K562 (cell line): Measurements from ENCODE around the gene VSNL1. TPM values are rescaled to one million over a fixed set of nuclear protein-coding genes. Genes with fewer than 3 reads are reported as not detected.
A peak's percentile ranks its signal among the peaks of the same experiment; 100 is the strongest.

Experiments
- CBFA2T2 ChIP-seq: fragments of 450-650 bp; conservative IDR thresholded peaks from 2 replicates; pipeline ENCODE4 v1.6.1; 2017; ENCODE audit warnings: mild to moderate bottlenecking
- ETS2 ChIP-seq: IDR thresholded peaks from 2 replicates; pipeline ENCODE4 v1.6.1; 2016; ENCODE audit warnings: borderline replicate concordance, missing genetic modification characterization, mild to moderate bottlenecking, moderate library complexity, missing compliant biosample characterization; ENCODE audit not compliant: poor library complexity, severe bottlenecking
- MIER1 ChIP-seq: fragments of 450-650 bp; IDR thresholded peaks from 2 replicates; pipeline ENCODE4 v1.6.1; 2016; ENCODE audit warnings: antibody characterized with exemption, mild to moderate bottlenecking, low read depth
- NRF1 ChIP-seq, 2 experiments: fragments of 450-650 bp; IDR thresholded peaks in 1 of 2; conservative IDR thresholded peaks in 1 of 2; 2 replicates each; pipeline ENCODE4 v1.6.1; 2014; ENCODE audit warnings: mild to moderate bottlenecking in 2 of 2
- PHF8 ChIP-seq: fragments of 200-600 bp; sonication (generic); IDR thresholded peaks from 2 replicates; pipeline ENCODE4 v1.6.1; 2012; ENCODE audit warnings: mixed run types, mild to moderate bottlenecking, inconsistent platforms, low read length, moderate library complexity, borderline replicate concordance
- PRPF4 ChIP-seq: fragments of 200-400 bp; formaldehyde crosslinking; IDR thresholded peaks from one replicate; pipeline ENCODE4 v1.6.1; 2017; ENCODE audit warnings: low read length, low read depth, mild to moderate bottlenecking; ENCODE audit not compliant: insufficient read depth, poor library complexity, severe bottlenecking
- SRSF3 ChIP-seq: fragments of 200-400 bp; formaldehyde crosslinking; IDR thresholded peaks from 2 replicates; pipeline ENCODE4 v1.6.1; 2016; ENCODE audit warnings: mild to moderate bottlenecking, low read length, moderate library complexity; ENCODE audit not compliant: insufficient read depth
- TRIM28 ChIP-seq: fragments of 450-650 bp; IDR thresholded peaks from 2 replicates; pipeline ENCODE4 v1.6.1; 2017
- ZBTB8A ChIP-seq: fragments of 450-650 bp; IDR thresholded peaks from 2 replicates; pipeline ENCODE4 v1.6.1; 2018; ENCODE audit warnings: mild to moderate bottlenecking, moderate library complexity; ENCODE audit not compliant: partially characterized antibody
- ZFP1 ChIP-seq: fragments of 450-650 bp; formaldehyde crosslinking; IDR thresholded peaks from 2 replicates; pipeline ENCODE4 v1.4.0; 2020; ENCODE audit warnings: mild to moderate bottlenecking, mixed read lengths
- ZNF232 ChIP-seq: sonication (generic); formaldehyde crosslinking; IDR thresholded peaks from 2 replicates; pipeline ENCODE4 v1.8.0; 2022; ENCODE audit warnings: mild to moderate bottlenecking, missing genetic modification reagents
- polyA plus RNA-seq, 8 experiments: library from polyadenylated mRNA; depleted of rRNA in 4 of 8; stranded (reverse) in 5 of 8; unstranded in 3 of 8; fragments of >200 nt; fragmentation: Nextera tagmentation in 2 of 8; fragmentation: Illumina TruSeq in 1 of 8; extraction: Ambion mirVana in 2 of 8; extraction: Trizol in 1 of 8; gene quantifications; 2 replicates each; pipeline versions ENCODE4 v1.2.1 to v1.2.3, GENCODE V29; 2011 to 2014; ENCODE audit warnings: inconsistent platforms in 1 of 8, missing spikeins in 1 of 8
- total RNA-seq, 7 experiments: library from RNA; depleted of rRNA in 6 of 7; stranded (reverse); fragments of >200 nt in 6 of 7; fragmentation: Illumina TruSeq in 2 of 7; extraction: Trizol in 2 of 7; gene quantifications; 2 replicates each; pipeline versions ENCODE4 v1.2.1 to v1.2.3, GENCODE V29; 2011 to 2021; ENCODE audit warnings: low replicate concordance in 1 of 7
- TF ChIP-seq, protein P1 (sequence below): fragments of 150-350 bp; IDR thresholded peaks from 2 replicates; pipeline ENCODE4 v1.6.1; 2014; ENCODE audit warnings: low read depth, mild to moderate bottlenecking, low read length, borderline replicate concordance
- TF ChIP-seq, protein P2 (sequence below): fragments of 250-450 bp; sonication (Bioruptor Pico); IDR thresholded peaks from 2 replicates; pipeline ENCODE4 v1.4.0; 2020; ENCODE audit warnings: mild to moderate bottlenecking, moderate library complexity, borderline replicate concordance
- TF ChIP-seq, protein P3 (sequence below): fragments of 250-450 bp; sonication (Bioruptor Pico); IDR thresholded peaks from 2 replicates; pipeline ENCODE4 v1.5.0; 2021; ENCODE audit warnings: mild to moderate bottlenecking, moderate library complexity

VSNL1 gene
- total and polyA plus RNA-seq, 9 of the 15 experiments (the other 6 are each of a cell fraction or from before 2014, with no cell fraction given) = 0.20 TPM; not detected in 8

DNA sequence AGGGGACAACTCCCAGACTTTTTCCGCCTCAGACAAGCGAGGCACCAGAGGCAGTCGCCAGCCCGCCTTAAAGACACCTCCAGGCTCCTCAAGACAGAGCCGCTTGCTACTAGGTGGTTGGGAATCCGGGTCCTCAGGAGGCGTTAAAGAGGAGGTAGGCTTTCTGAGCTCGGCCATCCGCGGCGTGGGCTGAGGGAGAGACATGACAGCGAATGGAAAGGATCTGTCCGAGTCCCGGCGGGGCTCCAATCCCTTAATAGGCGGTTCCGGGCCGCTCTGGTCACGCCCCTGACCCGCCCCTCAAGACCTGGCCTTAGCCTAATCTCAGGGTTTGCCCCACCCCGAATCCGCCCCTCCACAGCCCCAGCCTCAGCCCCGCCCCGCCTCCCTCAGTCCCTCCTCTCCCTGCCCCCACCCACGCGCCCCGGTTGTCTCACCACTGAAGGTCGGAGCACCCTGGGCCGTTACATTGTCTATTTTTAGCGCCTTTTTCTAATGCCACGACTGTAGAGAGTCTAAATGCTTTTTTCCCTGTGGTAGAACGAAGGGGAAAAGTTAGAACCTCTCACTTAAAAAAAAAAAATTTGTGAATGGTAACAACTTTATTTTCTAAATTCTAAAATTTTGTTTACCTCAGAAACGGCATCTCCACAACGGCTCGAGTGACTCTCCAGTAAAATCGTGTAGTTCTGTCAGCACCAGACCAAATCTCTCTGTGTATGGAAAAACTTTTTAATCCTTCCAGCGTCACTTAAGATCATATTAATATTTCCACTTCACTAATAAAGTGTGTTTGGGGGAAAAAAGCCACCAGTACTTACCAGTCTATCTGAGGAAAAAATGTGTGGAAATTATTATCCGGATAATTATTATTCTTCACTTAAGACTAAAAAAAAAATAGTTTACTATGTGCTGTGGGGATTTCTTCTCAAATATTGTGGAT lies 22.0 kb upstream of the VSNL1 start, which contains the start of gene RAD51AP2 (continued):
- TF ChIP-seq, protein P1, sequence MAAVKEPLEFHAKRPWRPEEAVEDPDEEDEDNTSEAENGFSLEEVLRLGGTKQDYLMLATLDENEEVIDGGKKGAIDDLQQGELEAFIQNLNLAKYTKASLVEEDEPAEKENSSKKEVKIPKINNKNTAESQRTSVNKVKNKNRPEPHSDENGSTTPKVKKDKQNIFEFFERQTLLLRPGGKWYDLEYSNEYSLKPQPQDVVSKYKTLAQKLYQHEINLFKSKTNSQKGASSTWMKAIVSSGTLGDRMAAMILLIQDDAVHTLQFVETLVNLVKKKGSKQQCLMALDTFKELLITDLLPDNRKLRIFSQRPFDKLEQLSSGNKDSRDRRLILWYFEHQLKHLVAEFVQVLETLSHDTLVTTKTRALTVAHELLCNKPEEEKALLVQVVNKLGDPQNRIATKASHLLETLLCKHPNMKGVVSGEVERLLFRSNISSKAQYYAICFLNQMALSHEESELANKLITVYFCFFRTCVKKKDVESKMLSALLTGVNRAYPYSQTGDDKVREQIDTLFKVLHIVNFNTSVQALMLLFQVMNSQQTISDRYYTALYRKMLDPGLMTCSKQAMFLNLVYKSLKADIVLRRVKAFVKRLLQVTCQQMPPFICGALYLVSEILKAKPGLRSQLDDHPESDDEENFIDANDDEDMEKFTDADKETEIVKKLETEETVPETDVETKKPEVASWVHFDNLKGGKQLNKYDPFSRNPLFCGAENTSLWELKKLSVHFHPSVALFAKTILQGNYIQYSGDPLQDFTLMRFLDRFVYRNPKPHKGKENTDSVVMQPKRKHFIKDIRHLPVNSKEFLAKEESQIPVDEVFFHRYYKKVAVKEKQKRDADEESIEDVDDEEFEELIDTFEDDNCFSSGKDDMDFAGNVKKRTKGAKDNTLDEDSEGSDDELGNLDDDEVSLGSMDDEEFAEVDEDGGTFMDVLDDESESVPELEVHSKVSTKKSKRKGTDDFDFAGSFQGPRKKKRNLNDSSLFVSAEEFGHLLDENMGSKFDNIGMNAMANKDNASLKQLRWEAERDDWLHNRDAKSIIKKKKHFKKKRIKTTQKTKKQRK = no peak
- no peak for TF ChIP-seq SRSF3
- peak in 1 of 2 experiments; percentile 33; a peak in 1 of 4 replicates for TF ChIP-seq NRF1 (conservative IDR thresholded peaks at IDR 0.05 in 1 of 2, IDR thresholded peaks at IDR 0.05 in 1 of 2)
- no peak for TF ChIP-seq PRPF4
- TF ChIP-seq, protein P2, sequence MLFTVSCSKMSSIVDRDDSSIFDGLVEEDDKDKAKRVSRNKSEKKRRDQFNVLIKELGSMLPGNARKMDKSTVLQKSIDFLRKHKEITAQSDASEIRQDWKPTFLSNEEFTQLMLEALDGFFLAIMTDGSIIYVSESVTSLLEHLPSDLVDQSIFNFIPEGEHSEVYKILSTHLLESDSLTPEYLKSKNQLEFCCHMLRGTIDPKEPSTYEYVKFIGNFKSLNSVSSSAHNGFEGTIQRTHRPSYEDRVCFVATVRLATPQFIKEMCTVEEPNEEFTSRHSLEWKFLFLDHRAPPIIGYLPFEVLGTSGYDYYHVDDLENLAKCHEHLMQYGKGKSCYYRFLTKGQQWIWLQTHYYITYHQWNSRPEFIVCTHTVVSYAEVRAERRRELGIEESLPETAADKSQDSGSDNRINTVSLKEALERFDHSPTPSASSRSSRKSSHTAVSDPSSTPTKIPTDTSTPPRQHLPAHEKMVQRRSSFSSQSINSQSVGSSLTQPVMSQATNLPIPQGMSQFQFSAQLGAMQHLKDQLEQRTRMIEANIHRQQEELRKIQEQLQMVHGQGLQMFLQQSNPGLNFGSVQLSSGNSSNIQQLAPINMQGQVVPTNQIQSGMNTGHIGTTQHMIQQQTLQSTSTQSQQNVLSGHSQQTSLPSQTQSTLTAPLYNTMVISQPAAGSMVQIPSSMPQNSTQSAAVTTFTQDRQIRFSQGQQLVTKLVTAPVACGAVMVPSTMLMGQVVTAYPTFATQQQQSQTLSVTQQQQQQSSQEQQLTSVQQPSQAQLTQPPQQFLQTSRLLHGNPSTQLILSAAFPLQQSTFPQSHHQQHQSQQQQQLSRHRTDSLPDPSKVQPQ (CRISPR knock-in tag) = no peak
- TF ChIP-seq ETS2 (tag) = no peak
- TF ChIP-seq ZFP1 = no peak
- no peak for TF ChIP-seq ZBTB8A
- TF ChIP-seq, protein P3, sequence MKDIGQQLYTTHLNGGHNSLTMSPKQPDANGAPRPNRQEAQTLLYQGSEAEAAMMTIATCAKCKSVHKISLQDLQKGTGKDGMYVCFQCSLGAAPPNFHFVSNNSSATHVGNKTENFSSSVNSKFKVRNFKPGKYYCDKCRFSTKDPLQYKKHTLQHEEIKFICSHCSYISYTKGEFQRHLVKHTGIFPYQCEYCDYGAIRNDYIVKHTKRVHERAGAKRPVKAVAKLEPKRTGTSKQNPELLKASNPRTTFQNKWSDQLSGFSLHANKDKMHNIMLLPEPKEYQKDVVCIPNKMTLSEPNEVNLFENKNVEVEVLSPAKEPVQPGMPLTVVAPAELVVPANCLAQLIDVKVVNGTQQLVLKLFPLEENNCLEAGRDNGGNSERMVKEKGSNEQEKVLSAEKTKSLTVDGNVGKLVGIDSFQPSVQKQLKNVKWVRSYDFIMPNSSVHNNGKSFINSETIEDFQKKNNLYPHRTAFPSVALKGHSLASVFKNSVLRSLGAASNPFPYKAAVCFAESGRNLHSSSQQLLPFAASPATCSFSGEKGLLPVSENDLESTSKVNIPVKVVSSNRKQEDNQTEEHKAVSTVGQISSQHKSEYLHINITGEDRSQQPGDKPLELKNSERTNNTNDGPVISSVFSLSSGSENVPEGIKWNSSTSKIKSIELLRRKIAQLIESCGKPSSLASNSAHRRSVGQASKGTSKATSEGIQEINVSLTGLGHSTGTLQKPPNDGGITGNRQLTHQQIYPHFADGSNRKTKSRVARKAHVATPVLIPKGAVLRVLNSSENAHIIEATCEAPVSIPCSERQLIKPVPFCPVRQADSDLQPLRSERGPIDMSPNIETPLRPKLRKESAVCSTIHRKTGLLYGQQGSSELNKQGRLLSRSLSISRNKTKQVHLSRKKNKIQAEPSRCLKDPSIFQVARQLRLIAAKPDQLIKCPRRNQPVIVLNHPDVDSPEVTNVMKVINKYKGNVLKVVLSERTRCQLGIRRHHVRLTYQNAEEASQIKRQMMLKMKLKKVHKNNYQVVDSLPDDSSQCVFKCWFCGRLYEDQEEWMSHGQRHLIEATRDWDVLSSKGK = no peak
- TF ChIP-seq MIER1 = no peak
- TF ChIP-seq ZNF232 (CRISPR knock-in tag) = no peak
- no peak for TF ChIP-seq CBFA2T2
- peak; percentile 68; the same call in 1 of the 2 replicates for TF ChIP-seq PHF8
- TF ChIP-seq TRIM28 = no peak
